ENCODE measurements around the gene UPK2.
A peak's percentile ranks its signal among the peaks of the same experiment; 100 is the strongest.
"Not testable (repeated sequence)": the region's sequence is repeated elsewhere in the genome, so short reads cannot be mapped to it uniquely, and the experiment has no call there.

The UPK2 gene

DNA sequence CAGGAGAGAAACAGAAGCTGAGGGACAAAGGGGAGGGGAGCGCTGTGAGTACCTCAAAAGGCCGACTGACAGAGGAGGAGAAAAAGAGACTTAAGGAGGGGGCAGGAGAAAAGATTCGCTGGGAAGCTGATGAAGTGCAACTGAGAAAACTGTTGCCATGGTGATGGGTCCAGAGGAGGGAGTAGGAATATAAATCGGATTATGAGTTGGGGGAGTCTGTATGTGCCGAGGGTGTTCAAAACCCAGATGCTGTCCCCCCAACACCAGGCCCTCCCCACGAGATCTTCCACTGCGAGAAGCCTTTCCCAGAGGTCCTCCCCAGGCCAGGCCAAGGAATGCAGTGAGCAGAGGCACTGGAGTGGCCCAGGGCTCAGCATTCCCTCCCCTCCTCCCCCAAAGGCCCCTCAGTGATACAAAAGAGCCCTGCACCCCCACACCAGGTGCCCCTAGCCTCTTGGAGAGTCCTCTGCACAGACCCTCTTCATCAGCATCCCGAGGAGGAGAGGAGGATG is 16.6 kb upstream of the UPK2 start:
- H3K9me3 Mint-ChIP-seq = no peaks in the 10 kb centered on the region
- H3K36me3 Mint-ChIP-seq (ENCODE audit: low read depth) = no peaks in the 10 kb centered on the region
- DNase-seq (ENCODE audit: low spot score) = no peak
- no peak overlapping the region for H3K4me3 Mint-ChIP-seq
- H3K4me1 Mint-ChIP-seq (ENCODE audit: low read depth) = peaks cover 18% of the 10 kb centered on the region
- H3K27me3 Mint-ChIP-seq (ENCODE audit: low read depth) = no peaks in the 10 kb centered on the region
- peak overlapping the region; percentile 27 for H3K27ac Mint-ChIP-seq

DNA sequence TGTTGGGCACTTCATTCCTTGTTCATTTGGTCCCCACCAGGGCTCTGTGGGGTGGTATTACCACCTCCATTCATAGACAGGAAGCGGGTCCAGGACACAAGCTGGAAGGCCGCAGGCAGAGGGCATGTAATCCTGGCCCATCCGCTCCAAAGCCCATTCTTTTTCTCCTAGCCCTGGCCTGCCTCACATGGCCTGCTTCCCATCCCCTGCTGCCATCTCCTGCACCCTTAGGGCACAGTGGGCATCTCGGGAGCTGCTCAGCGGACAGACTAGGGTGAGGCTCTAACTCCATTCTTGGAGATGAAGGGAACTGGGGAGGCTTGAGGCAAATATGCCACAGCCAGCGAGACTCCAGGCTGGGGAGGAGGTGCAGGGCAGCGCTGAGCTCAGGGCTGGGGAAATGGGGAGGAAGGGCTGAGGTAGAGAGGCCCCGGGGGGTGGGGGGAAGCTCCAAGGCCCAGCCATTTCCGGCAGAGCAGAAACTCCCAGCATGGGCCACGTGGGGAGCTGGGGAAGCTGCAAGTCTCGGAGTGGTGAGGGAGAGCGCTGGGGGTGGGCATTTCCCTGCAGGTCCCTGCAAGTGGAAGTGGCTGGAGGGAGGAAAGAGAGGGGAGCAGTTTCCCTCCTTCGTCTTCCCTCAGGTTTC is 16.0 kb upstream of the UPK2 start:
- Mint-ChIP-seq H3K9me3 (no peaks in the 10 kb centered on the region), H3K4me1 (ENCODE audit: low read depth) (peaks cover 18% of the 10 kb centered on the region), H3K27ac (peak overlapping the region; percentile 31), H3K27me3 (ENCODE audit: low read depth) (no peaks in the 10 kb centered on the region), H3K4me3 (peak overlapping the region; percentile 34), H3K36me3 (ENCODE audit: low read depth) (no peaks in the 10 kb centered on the region)
- DNase-seq (ENCODE audit: low spot score) = peak; percentile 38

DNA sequence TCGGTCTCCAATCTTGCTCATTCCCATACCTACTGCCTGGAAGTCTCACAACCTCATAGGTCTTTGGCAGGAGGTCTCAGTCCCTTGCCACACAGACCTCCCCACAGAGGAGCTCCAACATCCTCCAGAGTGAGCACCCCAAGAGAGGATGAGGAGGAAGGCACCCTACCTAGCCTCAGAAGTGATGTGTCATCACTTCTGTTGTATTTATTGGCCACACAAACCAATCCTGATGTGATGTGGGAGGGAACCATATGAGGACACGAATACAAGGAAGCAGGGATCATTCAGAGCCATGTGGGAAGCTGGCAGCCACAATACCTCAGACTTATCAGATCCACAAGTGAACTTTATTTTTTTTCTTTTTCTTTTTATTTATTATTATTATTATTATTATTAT is 9.0 kb upstream of the UPK2 start:
- no peaks in the 10 kb centered on the region for H3K36me3 Mint-ChIP-seq (ENCODE audit: low read depth)
- peaks cover 21% of the 10 kb centered on the region for H3K27me3 Mint-ChIP-seq (ENCODE audit: low read depth)
- no peak overlapping the region for H3K27ac Mint-ChIP-seq
- no peak overlapping the region for H3K4me3 Mint-ChIP-seq
- DNase-seq (ENCODE audit: low spot score) = no peak
- peaks cover 4% of the 10 kb centered on the region for H3K4me1 Mint-ChIP-seq (ENCODE audit: low read depth)
- no peaks in the 10 kb centered on the region for H3K9me3 Mint-ChIP-seq

DNA sequence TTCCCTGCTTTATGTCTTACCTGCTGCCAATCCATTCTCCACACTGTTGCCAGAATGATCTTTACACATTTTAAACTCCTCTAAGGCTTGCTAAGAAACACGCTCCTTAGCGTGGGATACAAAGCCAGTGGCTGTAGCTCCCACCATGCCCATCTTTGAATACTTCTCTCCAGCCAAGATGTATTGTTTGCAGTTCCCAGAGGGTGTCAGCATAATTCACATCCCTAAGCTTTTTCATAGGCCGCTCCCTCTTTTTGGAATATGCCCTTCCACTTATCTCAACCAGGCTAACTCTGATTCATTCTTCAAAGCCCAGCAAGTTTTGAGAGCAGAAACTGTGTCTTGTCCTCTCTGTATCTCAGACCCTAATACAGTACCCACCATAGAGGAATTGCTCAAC is 8.1 kb upstream of the UPK2 start:
- no peaks in the 10 kb centered on the region for H3K9me3 Mint-ChIP-seq
- peaks cover 21% of the 10 kb centered on the region for H3K27me3 Mint-ChIP-seq (ENCODE audit: low read depth)
- H3K4me1 Mint-ChIP-seq (ENCODE audit: low read depth) = peaks cover 4% of the 10 kb centered on the region
- no peak overlapping the region for H3K4me3 Mint-ChIP-seq
- no peak overlapping the region for H3K27ac Mint-ChIP-seq
- no peak for DNase-seq (ENCODE audit: low spot score)
- H3K36me3 Mint-ChIP-seq (ENCODE audit: low read depth) = no peaks in the 10 kb centered on the region

DNA sequence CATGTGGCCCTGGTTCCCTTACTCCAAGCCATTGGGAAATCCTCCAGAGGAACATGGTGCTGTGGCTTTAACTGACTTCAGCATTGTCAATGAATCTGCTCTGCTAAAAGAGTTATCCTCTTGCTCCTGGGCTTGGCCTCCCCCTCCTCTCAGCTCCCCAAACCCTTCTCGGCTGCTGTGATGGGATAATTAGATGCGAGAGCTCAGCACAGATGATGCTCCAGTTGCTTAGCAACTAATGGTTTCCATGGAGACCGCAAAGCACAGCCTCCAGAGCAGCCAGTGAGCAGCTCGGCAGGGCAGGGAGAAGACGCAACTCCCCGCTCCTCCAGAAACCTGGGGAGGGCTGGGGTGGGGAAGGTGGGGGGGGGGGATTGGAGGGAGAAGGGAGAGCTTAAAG is 2.8 kb upstream of the UPK2 start:
- no peak for DNase-seq (ENCODE audit: low spot score)
- Mint-ChIP-seq H3K9me3 (no peaks in the 10 kb centered on the region), H3K4me3 (no peak overlapping the region), H3K4me1 (ENCODE audit: low read depth) (peaks cover 5% of the 10 kb centered on the region), H3K27ac (no peak overlapping the region), H3K27me3 (ENCODE audit: low read depth) (peaks cover 32% of the 10 kb centered on the region), H3K36me3 (ENCODE audit: low read depth) (no peaks in the 10 kb centered on the region)

DNA sequence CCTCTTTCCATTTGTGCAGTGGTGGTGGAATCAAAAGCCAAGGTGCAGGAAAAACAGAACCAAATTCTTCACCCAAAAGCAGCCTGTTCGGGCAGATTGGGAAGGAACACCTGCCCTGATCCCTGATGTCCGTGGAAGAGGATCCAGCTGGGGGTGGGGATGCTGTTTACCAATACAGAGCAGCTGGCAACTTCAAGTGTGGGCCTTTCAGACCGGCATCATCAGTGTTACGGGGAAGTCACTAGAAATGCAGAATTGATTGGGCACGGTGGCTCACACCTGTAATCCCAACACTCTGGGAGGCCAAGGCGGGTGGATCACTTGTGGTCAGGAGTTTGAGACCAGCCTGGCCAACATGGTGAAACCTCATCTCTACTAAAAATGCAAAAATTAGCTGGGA is 2.1 kb upstream of the UPK2 start:
- not testable (repeated sequence) for DNase-seq (ENCODE audit: low spot score); H3K36me3 Mint-ChIP-seq (ENCODE audit: low read depth); H3K27ac Mint-ChIP-seq; H3K4me1 Mint-ChIP-seq (ENCODE audit: low read depth); H3K4me3 Mint-ChIP-seq; H3K9me3 Mint-ChIP-seq
- peaks cover 32% of the 10 kb centered on the region for H3K27me3 Mint-ChIP-seq (ENCODE audit: low read depth)

DNA sequence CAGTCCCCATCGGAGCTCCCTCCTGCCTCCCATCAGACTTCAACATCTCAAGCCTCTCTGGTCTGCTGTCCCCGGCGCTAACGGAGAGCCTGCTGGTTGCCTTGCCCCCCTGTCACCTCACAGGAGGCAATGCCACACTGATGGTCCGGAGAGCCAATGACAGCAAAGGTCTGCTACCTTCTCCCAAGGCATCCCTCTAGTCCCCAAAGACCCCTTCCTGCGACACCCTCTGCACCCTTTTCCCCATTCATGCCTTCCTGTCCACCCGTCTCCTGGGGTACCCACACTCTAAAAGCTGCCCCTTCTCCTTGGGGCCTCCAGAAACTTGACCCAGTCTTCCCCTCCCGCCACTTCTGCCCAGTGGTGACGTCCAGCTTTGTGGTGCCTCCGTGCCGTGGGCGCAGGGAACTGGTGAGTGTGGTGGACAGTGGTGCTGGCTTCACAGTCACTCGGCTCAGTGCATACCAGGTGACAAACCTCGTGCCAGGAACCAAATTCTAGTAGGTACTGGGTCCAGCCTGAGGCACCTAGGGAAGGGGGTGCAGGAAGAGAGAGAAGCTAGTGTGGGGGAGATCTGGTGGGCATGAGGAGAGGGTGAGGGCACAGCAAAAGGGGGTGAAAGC is 860 bp downstream of the UPK2 start:
- Mint-ChIP-seq H3K9me3 (no peaks in the 10 kb centered on the region), H3K4me3 (no peak overlapping the region), H3K36me3 (ENCODE audit: low read depth) (no peaks in the 10 kb centered on the region), H3K27ac (peak overlapping the region; percentile 39), H3K4me1 (ENCODE audit: low read depth) (peaks cover 5% of the 10 kb centered on the region), H3K27me3 (ENCODE audit: low read depth) (peaks cover 25% of the 10 kb centered on the region)
- no peak for DNase-seq (ENCODE audit: low spot score)

DNA sequence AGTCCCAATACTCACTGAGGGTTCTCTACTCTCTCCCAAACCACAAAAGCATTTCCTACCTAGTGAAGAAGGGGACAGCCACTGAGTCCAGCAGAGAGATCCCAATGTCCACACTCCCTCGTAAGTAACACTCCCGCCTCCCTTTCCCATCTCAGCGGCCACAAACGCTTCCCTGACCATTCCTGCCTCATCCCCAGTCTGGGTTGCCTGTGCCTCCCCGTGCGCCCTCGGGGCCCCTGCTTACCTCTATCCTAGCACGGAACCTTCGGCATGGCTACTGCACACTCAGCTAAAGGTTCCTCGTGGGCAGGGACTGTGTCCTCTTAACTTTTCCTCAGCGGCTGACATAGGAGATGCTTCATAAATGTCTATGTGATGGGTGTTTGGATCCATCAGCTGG is 1.5 kb downstream of the UPK2 start:
- peaks cover 25% of the 10 kb centered on the region for H3K27me3 Mint-ChIP-seq (ENCODE audit: low read depth)
- H3K9me3 Mint-ChIP-seq = no peaks in the 10 kb centered on the region
- H3K4me1 Mint-ChIP-seq (ENCODE audit: low read depth) = peaks cover 5% of the 10 kb centered on the region
- H3K4me3 Mint-ChIP-seq = no peak overlapping the region
- H3K27ac Mint-ChIP-seq = no peak overlapping the region
- no peaks in the 10 kb centered on the region for H3K36me3 Mint-ChIP-seq (ENCODE audit: low read depth)
- DNase-seq (ENCODE audit: low spot score) = no peak

DNA sequence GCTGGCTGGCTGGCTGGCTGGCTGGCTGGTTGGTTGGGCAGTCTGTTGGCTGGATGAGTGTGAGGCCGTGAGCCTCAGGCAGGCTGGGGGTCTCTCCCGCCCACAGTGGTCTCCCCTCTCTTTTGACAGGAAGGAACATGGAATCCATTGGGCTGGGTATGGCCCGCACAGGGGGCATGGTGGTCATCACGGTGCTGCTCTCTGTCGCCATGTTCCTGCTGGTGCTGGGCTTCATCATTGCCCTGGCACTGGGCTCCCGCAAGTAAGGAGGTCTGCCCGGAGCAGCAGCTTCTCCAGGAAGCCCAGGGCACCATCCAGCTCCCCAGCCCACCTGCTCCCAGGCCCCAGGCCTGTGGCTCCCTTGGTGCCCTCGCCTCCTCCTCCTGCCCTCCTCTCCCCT is 1.9 kb downstream of the UPK2 start:
- H3K4me3 Mint-ChIP-seq = no peak overlapping the region
- no peaks in the 10 kb centered on the region for H3K9me3 Mint-ChIP-seq
- H3K4me1 Mint-ChIP-seq (ENCODE audit: low read depth) = peaks cover 5% of the 10 kb centered on the region
- H3K27me3 Mint-ChIP-seq (ENCODE audit: low read depth) = peaks cover 25% of the 10 kb centered on the region
- no peak for DNase-seq (ENCODE audit: low spot score)
- no peak overlapping the region for H3K27ac Mint-ChIP-seq
- no peaks in the 10 kb centered on the region for H3K36me3 Mint-ChIP-seq (ENCODE audit: low read depth)

DNA sequence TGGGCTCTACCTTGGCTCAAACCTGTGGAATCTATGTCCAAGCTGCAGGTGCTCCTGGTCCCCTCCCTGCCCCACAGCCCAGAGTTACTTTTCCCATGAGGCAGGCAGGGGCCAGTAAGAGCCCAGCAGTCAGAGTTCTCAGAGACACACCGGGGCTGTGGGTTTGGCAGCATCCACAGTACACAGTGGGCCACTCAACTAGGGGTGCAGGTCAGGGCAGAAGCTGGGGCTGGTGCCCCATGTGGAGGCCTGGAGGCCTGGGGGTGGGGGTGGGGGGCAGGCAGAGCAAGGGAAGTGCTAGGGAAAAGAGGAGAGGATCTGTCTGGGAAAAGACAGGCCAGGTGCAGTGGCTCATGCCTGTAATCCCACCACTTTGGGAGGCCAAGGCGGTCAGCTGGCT is 2.5 kb downstream of the UPK2 start:
- Mint-ChIP-seq H3K4me1 (ENCODE audit: low read depth) (peaks cover 5% of the 10 kb centered on the region), H3K27ac (no peak overlapping the region), H3K27me3 (ENCODE audit: low read depth) (peaks cover 22% of the 10 kb centered on the region), H3K9me3 (no peaks in the 10 kb centered on the region), H3K36me3 (ENCODE audit: low read depth) (no peaks in the 10 kb centered on the region), H3K4me3 (no peak overlapping the region)
- no peak for DNase-seq (ENCODE audit: low spot score)

DNA sequence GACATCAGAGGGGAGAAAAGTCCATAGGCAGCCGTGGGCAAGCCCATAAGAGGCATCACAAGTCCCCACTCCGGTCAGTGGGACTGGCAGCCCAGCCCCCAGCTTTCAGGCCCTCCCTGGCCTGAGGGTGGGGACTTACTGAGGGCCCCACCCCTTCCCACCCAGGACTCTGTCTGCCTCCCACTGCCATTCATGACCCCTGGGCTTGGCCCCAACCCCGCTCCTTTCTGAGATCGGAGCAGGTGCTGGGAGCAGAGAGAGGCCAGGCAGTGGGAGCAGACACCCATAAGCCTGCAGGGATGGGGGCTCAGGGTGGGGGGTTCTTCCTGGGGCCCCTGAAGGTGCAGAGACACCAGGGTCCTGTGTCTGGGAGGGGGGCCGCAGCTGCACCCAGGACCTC is 5.1 kb downstream of the UPK2 start:
- Mint-ChIP-seq H3K27me3 (ENCODE audit: low read depth) (peaks cover 5% of the 10 kb centered on the region), H3K9me3 (no peaks in the 10 kb centered on the region), H3K4me3 (no peak overlapping the region), H3K4me1 (ENCODE audit: low read depth) (peaks cover 5% of the 10 kb centered on the region), H3K36me3 (ENCODE audit: low read depth) (no peaks in the 10 kb centered on the region), H3K27ac (no peak overlapping the region)
- DNase-seq (ENCODE audit: low spot score) = no peak

DNA sequence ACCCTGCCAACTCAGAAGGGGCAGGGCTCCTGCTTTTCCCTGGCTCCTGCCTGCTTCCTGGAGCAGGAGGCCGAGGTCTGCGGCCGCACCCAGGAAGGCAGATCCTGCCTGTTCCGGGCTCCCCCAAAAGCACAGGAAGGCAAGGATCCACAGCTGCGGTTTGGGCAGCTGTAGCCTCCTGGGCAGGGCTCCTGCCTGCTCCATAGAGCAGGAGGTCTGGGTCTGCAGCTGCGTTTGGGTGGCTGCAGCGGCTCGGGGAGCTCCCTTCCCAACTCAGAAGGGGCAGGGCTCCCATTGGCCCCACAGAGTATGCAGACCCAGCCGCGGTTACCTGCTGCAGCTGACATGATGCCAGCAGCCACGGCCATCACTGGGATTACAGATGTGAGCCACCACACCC is 5.5 kb downstream of the UPK2 start:
- Mint-ChIP-seq H3K27me3 (ENCODE audit: low read depth) (peaks cover 1% of the 10 kb centered on the region), H3K4me3 (no peak overlapping the region), H3K9me3 (no peaks in the 10 kb centered on the region), H3K36me3 (ENCODE audit: low read depth) (no peaks in the 10 kb centered on the region), H3K27ac (no peak overlapping the region), H3K4me1 (ENCODE audit: low read depth) (peaks cover under 1% of the 10 kb centered on the region)
- DNase-seq (ENCODE audit: low spot score) = no peak

DNA sequence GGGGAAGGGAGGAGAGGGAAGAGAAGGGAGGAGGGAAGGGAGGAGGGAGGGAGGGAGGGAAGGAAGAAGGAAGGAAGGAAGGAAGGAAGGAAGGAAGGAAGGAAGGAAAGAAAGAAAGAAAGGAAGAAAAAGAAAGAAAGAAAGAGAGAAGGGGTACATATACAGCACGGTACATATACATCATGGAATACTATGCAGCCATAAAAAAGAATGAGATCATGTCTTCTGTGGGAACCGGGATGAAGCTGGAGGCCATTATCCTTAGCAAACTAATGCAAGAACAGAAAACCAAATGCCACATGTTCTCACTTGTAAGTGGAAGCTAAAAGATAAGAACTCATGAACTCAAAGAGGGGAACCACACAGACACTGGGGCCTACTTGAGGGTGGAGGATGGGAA is 13.4 kb downstream of the UPK2 start:
- not testable (repeated sequence) for H3K4me1 Mint-ChIP-seq (ENCODE audit: low read depth); H3K27me3 Mint-ChIP-seq (ENCODE audit: low read depth); DNase-seq (ENCODE audit: low spot score); H3K9me3 Mint-ChIP-seq; H3K27ac Mint-ChIP-seq; H3K4me3 Mint-ChIP-seq; H3K36me3 Mint-ChIP-seq (ENCODE audit: low read depth)

DNA sequence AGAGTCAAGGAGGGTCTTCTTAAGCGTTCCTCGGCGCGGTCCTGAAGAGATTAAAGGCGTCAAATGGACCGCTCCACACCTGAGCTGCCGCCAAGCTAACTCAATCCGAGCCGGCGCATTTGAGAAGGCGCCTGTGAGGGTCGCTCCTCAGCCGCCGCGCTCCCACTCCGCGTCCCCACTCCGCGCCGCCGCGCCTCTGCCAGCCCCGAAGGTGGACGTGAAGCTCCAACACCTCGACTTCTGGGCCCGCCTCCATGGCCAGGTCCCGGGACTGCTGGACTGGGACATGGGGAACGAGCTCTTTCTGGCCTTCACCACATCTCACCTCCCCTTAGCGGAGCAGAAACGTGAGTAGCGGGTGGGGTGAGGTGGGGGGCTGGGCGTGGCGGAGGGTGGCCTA is 15.5 kb downstream of the UPK2 start, which contains the start of gene FOXR1:
Gene FOXR1 (plus strand): TSS at position 116 of the 400 bp plus-strand sequence. CDS start 171 bp downstream, at position 287.
- Mint-ChIP-seq H3K27ac (no peak within 1 kb of the TSS), H3K4me3 (no peak within 1 kb of the TSS), H3K4me1 (ENCODE audit: low read depth) (no peaks in the 10 kb centered on the region), H3K36me3 (ENCODE audit: low read depth) (no peaks in the 10 kb centered on the region), H3K9me3 (no peaks in the 10 kb centered on the region), H3K27me3 (ENCODE audit: low read depth) (peaks cover 17% of the 10 kb centered on the region)
- no peak for DNase-seq (ENCODE audit: low spot score)

DNA sequence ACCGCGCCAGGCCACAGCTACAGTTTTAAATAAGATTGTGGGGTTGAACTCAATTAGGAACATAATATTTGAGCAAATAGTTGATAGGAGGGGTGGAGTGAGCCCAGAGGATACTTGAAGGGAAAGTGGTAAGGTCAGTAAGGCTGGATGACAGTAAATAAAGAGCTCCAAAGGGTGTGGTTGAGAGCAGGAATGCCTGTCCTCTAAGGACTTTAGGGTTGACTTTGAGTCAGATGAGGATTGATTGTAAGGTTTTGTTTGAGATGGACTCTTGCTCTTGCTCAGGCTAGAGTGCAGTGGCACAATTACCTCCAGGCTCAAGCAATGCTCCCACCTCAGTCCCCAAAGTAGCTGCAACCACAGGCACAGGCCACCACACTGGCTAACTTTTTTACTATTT is 17.9 kb downstream of the UPK2 start:
- no peak for DNase-seq (ENCODE audit: low spot score)
- Mint-ChIP-seq H3K9me3 (no peaks in the 10 kb centered on the region), H3K4me1 (ENCODE audit: low read depth) (no peaks in the 10 kb centered on the region), H3K27me3 (ENCODE audit: low read depth) (peaks cover 21% of the 10 kb centered on the region), H3K4me3 (no peak overlapping the region), H3K27ac (no peak overlapping the region), H3K36me3 (ENCODE audit: low read depth) (no peaks in the 10 kb centered on the region)

Data from T-helper 2 cell treated with Interferon-gamma antibody and Interleukin-4, amounts not matched to agents 5 μg/mL and 100 μg/mL, for 36 hours (primary cell).